Left cardiac atrium (tissue), 4 donors: ENCODE data around the gene KCNQ2. TPM values are rescaled to one million over a fixed set of nuclear protein-coding genes. Genes with fewer than 3 reads are reported as not detected.

Experiments
- ATAC-seq, 2 donors: fragments of 200-7000 bp; cut with Tn5 transposase; one replicate each; pipeline ENCODE4 v1.9.1; 2020; ENCODE audit warnings: mild to moderate bottlenecking in 2 of 2, moderate library complexity in 2 of 2
- DNase-seq: peaks from one replicate; pipeline ENCODE4 v3.0.0-alpha.2; 2020
- intact Hi-C, 2 donors: fragments of 100-400 bp; cut with DNase I; formaldehyde crosslinking; loops; one replicate each; pipeline versions ENCODE4 v1.14.1 to v1.15.1; 2022 to 2023
- total RNA-seq, 2 donors: library from RNA; stranded (reverse); fragmentation: NEBNext Ultra II Directional; extraction: Animal tissue kit (Norgen Biotek cat#: 25700); gene quantifications; one replicate each; pipeline ENCODE4 v1.2.1, GENCODE V29; 2021
- donor health status: DM: no; HTN: yes; CAD: no.
- donor health status: DM: no; HTN: yes; CAD: no; lungs with severe emphysema.
- donor health status: DM: yes; HTN: yes; CAD: no.
- donor health status: Dilated cardiomyopathy.

KCNQ2 gene
- total RNA-seq, 2 donors from 2014 or later: 0.91 to 2.0 TPM

DNA sequence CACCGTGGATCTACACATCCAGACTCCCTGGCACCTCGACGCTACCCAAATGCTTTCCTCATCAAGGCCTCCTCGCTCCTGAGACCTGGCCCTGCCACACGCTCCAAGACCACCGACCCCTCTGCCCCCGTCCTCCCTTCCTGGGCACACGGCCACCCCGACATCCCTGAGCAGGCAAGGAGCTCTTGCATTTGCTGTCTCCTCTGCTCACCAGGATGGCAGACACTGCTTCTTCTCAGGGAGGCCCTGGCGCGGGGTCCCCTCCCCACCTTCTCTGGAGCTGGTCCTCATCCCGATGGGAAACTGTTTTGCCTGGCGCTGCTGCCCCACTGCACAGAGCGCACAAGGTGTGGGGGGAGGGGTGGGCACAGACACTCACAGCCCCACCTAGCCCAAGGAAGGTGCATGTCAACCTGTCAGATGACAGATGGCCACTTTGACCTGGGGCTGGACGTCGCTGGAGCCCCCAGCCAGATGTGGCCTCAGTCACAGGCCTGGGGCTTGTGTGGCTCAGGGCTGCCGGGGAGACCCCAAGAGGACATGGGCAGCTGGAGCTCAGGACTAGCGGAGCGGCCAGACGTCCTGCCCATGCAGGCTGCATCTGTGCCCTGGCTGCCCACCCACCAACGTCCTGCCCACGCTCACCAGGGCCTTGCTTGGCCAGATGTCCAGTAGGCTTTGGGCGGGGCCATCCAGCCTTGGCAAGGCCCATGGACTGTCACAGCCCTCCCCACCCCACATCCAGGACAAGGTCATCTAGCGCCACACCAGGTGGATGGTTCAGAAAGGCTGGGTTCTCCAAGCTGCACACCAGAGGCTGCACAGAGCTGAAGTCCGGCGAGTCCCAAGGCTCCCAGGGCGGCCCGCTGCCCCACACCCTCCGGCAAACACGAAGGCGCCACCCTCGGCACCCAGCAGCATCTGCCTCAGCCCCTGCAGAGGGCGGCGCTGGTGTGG, 6.2 kb upstream of the KCNQ2 start:
- no peak for ATAC-seq
- no peak for DNase-seq
- intact Hi-C loops: no loop called here

DNA sequence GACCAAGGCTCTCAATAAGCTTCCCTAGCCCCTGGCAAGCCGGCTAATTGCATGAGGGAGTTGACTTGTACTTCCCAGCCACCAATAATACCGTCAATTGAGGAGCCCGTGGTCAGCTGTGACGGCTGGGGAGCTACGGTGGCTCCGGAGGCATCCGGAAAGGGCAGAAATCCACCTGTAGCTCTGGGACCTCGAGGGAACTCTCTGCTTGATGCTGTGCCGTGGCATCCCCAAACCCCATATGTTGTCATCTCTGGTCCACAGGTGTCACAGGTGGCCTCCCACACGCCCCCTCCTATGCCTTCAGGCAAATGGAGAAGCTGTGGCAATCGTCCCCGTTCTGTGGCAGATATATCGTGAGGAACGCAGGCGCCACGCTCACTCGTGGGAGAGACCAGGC, 5.5 kb upstream of the KCNQ2 start:
- intact Hi-C loops: no loop called here
- ATAC-seq (no peak), DNase-seq (no peak)

DNA sequence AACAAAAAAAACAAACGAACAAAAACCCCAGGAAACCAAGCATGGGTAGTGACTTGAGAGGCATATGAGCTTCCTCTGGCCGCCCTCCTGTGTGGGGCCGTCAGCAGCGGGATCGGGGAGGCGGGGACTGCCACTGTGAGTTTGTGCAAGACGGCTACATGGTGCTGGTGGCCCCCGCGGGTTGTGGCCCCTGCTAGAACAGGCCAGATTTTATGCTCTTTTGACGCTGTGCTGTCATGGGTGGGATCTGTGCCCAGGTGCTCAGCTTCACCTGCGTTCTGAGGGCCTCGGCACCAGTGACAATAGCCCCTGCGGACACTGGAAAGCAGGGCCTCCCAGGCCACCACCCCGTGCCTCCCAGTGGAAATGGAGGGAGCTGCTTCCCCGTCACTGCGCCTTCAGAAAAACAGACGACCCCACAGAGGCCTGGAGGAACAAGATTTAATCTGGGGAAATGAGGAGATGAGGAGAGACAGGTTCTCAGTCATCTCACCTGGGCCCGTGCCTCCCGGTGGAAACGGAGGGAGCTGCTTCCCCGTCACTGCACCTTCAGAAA, 4.7 kb upstream of the KCNQ2 start:
- intact Hi-C loops: no loop called here
- DNase-seq: no peak
- ATAC-seq: no peak

DNA sequence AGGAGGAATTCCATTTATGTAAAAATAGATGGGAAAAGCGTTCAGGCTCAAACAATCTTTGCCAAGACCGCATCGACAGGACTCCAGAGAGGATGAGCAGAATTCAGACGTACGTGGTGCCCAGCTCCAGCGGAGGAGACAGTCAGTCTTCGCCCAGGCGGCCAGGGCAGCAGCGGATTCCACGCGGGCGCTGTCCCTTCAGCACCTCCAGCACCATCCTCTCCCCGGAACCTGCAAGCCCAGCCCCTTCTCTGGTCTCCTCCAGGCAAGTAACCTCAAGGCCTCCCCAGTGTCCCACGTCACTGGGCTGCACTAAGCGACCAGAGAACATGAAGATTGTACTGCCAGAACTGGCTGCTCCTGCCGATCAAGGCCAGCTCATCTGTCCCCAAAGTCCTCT, 2.8 kb upstream of the KCNQ2 start:
- DNase-seq (no peak), ATAC-seq (peak; percentile 38 to 47)
- intact Hi-C loops: no loop called here

DNA sequence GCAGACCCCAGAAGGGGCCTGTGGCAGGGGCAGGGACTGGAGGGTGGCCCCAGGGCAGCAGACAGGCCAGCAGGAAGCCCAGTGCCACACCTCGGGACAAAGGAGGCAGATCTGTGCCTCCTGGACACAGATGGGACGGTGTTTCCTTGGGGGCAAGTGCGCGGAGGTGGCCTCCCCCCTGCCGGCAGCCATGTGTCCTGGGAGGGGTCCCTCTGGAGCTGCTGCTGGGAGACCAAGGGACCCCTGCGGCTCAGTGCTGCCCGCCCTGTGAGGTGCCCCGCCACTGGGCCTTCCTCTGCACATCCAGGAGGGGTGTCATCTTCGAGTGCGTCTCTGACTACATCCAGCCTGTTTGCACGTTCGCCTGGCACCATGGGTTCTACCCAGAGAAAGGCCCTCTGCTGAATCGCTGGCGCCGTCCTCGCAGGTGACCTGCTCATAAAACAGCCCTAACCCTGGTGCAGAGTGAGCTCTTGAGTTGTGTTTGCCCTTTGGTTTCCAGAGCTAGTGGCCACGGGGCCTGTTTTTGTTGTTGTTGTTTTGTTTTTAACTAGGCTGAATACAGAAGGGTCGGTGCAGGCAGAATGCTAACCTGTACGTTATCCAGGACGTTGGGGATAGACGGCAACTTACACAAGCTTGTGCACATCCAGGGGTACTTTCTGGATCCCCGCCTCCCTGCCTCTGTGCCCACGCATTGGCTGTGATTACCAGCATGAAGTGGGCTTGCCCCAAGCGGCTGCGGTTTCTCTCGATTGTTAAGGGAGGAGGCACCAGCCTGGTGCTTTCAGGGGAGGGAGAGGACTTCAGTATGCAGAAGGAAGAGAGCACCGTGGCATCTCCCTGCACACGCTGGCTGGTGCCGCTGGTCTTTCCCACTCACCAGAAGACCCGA, 1.3 kb upstream of the KCNQ2 start:
- intact Hi-C loops: no loop called here
- DNase-seq (no peak), ATAC-seq (no peak)

DNA sequence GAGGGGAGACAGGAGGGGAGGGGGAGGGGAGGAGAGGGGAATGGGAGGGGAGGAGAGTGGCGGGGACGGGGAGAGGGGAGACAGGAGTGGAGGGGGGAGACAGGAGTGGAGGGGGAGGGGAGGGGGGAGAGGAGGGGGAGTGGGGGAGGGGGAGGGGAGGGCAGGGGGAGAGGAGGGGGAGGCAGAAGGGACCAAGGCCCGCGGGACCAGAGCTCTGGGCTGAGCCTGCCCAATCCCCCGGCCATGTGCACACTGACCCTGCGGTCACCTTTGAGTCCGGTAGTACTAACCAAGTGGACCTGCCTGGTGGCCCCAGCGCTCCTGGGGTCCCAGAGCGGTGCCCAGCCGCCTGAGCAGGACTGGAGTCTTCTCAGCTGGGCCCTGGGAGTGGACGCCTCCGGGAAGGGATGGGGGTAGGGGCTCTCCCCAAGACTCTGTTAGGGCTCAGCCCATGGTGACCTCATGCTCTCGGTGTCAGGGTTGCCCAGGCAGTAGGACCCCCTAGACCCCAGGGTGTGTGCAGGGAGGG, 471 bp upstream of the KCNQ2 start:
- DNase-seq (no peak), ATAC-seq (no peak)
- intact Hi-C loops: no loop called here

DNA sequence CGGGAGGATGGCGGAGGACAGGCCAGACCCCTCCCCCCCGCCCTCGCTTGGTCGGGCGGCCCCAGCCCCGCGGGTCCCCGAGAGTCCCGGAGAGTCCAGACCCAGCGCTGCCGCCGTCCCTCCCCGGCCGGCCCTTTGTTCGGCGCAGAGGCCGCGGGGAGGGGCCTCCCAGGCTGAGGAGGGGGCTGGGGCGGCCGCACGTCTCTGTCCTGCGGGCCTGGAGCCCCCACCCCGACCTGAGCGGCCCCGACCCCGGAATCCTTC, 806 bp downstream of the KCNQ2 start:
- ATAC-seq: no peak
- DNase-seq: no peak
- intact Hi-C loops: no loop called here

DNA sequence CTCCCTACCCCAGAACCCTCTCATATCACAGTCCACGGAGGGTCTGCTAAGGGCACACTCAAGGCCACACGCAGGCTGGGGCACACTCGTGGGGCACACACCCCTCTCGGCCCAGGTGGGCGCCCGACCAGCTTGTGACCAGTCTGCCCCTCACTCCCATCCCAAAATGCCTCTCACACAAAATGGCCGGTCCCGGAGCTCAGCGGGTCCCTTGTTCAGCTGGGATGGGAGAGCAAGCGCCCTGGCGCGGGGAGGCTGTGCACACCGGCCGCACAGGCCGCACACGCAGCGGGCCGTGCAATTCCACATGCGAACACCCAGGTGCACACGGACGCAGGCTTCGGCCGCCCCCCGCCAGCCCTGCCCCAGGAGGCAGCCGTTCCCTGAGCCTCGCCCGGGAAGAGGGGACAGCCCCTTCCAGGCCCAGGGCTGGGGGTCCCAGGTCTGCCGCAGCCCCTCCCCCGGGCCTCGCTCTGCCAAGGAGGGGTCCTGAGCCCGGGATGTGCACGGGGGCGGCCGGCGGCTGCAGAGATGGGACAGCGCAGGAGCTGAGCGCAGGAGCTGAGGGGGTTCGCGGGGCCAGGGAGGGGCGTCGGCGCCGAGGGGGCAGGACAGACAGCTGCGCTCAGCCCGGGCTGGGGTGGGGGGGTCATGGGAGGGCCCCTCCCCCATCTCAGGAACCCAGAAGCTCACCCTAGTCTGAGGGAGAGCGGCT, 1.3 kb downstream of the KCNQ2 start:
- ATAC-seq (no peak), DNase-seq (no peak)
- intact Hi-C loops: no loop called here

DNA sequence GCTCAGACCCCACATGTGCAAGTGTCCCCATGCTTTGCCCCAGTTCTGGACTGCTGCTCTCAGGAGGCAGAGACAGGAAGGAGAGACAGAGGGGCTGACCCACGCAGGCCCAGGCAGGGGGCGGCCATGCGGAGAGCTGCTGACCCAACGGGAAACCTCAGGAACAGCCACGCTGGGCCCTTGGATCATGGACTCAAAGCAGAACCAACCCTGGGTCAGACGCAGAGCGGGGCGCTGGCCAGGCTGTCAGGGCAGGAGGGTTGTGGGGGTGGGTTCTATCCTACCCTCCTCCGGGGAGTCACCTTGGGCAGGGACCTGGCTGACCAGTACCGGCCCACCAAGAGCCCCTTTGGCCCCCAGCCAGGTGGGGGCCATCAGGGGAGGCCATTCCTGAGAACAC, 2.0 kb downstream of the KCNQ2 start:
- ATAC-seq: no peak
- intact Hi-C loops: no loop called here
- DNase-seq: no peak

DNA sequence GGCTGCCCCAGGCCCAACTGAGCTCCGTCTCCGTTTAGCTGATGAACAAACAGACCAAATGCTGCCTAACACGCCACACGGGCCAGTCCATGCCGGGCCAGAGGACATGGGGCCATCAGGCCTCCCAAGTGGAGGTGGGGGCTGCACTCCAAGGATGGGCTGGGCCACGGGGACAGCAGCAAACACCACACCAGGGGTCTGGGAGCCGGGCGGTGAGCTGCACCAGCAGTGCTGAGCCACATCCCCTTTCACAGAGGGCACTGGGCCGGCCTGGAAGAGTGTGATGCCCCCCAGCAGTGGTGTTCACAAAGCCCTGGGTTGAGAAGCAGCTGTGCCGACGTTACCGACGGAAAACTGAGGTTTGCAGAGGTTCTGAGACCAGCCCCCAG, 2.7 kb downstream of the KCNQ2 start:
- DNase-seq (no peak), ATAC-seq (no peak)
- intact Hi-C loops: no loop called here

DNA sequence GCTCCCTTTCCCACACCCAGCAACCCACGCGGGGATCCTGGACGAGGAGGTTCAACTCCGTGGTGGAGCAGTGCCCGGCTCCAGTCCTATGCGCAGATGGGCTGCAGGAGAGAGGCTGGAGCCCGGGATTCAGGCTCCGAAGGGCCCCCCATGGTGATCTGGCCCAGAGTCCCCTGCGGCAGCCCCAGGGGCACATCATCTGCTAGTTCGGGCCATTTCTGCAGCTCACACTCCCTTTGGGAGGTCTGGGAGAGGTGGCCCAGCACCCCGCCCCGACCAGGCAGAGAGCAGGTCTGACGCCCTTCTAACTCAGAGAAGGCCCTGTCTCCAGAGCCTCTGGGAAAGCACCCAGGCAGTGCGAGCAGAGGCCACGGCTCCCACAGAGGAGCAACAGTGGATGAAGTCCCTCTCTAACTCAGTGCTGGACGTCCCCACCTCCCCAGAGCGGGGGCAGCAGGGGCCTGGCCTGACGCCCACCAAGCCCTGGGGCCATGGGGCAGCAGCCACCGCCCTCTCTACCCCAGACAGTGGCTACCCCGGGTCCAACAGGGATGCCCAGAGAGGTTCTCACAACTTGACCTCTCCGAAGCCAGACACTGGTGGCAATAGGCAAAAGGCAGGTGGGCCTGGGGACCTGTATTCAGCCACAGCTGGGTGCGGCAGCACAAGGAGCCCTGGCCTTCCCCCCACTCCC, 3.3 kb downstream of the KCNQ2 start:
- no peak for DNase-seq
- intact Hi-C loops: no loop called here
- ATAC-seq: no peak

DNA sequence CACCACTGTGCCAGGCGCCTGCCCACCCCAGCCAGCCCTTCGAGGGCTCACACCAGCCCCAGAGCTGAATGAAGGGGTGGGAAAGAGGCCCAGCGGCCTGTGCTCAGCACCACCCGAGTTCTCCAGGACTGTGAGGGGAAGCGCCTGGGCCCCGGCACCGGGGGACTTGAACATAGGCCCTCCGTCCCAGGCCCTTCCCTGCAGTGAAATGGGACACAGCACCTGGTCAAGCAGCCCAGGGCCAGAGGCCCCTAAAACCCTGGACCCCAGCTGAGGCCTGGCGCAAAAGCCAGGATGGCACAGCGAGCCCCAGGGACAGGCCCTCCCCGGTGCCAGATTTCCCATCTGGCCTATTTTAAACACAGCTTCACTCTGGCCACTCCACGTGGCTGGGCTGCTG, 4.0 kb downstream of the KCNQ2 start:
- intact Hi-C loops: no loop called here
- DNase-seq (no peak), ATAC-seq (no peak)

DNA sequence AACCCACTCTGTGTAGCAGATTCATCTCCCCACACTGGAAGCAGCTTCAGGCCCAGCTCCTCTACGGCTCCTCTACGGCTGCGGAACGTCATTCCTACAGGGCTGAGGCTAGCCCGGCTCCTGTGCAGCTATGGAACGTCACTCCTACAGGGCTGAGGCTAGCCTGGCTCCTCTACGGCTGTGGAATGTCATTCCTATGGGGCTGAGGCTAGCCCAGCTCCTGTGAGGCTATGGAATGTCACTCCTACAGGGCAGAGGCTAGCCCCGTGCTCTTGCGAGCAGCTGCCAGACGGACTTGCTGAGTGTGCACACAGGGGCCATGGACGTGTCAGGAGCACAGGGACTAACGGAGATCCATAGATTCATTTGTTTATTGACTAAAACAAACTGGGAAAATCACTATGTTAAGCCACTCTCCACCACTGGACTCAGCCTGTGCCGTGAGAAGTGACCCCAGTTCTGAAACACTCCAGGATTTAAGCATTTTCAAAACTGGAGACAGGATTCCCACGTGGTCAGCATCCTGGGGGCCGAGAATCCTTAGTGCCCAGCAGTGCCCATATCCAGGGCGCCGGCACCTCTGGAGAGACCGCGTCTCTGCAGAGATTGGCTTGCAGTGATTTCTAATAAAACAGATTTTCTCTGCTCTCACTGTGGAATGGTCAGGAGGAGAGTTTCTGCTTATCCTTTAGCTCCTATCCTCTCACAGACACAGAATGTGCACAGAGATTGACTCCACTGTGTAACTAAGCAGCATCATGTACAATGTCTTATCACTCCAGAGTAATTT, 5.0 kb downstream of the KCNQ2 start:
- DNase-seq (no peak), ATAC-seq (no peak)
- intact Hi-C loops: no loop called here

DNA sequence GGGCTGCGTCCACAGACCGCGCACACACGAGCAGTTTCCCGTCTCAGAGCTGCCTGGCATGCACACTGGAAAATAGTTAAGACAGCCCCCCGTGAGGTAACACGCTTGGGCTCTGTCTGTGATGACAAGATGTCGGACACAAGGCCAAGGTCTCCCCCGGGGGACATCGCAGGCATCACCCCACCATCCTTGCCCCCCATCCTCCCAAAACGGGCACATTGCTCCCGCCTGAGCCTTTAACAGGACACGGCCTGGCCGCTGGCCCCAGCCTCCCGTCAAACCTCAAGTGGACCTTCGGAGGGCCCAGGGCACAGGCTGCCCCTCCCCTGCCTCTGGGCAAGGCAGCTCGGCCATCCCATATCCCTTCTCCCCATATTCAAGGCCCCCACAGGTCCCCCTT, 5.6 kb downstream of the KCNQ2 start:
- intact Hi-C loops: no loop called here
- DNase-seq (no peak), ATAC-seq (no peak)

DNA sequence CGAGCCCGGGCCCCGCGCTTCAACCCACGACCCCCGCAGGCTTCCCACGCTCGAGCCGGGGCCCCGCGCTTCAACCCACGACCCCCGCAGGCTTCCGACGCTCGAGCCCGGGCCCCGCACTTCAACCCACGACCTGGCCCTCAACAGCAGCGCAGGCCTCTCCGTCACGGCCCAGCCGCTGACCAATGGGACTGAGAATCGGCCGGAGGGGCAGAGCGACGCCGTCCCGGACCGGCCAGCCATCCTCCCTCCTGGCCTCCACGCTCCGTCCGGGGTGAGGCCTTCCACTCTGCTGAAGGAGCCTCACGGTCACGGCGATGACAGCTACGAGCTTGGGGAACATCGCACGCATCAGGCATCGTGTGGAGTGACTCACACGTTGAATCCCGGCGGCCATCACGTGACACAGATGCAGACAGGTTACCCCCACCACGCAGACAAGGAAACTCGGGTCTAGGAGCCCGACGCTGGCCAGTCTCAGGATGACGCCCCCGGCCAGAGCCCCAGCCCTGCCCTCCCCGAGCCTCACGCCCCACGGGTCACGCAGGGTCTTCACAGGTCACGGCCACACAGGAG, 6.1 kb downstream of the KCNQ2 start:
- ATAC-seq (no peak), DNase-seq (no peak)
- intact Hi-C loops: no loop called here

DNA sequence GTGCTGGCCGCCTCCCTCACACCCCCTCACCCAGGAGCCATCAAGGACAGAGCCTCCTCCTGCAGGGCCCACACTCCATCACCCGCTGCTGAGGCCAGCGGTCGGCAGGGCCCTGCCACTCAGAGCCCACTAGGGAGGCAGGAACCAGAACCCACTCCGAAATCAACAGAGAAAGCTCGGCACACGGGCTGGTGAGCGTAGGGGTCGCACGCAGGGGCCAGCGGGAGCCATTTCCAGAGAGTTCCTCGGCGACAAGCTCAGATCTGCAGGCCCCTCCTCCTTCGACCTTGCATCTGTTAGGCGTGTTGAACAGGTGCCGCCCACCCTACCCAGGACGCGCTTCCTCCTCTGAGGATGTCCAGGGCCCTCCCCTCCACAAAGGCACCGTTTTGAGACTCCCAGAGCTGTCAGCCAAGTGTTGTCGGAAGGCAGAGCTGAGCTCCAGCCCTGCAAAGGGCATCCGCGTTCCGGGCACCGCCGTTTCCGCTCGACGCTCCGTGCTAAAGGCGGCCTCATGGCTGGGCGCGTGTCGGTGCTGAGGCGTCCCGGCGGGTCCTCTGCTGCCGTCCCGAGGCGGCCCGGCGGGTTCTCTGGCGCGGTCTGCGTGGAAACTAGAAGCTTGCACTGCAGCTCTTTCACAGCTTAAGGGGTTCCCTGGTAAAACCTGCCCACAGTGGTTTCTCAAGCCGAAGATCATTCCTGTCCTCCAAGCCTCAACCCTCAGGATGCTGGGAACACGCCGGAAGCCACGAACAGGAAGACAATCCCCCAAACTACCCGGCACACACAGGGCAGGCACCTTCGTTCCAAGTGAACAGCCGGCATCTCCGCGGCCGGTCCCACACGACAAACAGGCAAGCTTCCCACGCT, 6.8 kb downstream of the KCNQ2 start:
- ATAC-seq: no peak
- intact Hi-C loops: no loop called here
- no peak for DNase-seq

DNA sequence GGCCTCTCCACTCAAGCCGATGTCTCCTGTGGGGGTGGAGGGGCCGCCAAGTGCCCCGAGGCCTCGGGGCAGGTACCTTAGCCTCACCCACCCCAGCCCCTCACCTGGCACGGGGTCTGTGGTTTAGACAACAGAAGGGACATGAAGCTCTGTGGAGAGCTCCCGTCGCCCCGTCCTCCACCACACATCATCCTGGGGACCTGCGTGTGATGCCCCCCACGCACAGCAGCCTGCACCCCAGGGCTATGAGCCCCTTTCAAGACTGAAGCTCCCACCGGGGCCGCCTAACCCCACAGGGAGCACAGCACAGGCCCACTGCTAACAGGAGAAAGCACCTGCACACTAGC, 8.2 kb downstream of the KCNQ2 start:
- intact Hi-C loops: no loop called here
- DNase-seq: no peak
- no peak for ATAC-seq
